K562 (cell line): Measurements from ENCODE around the gene MYO3B. TPM values are rescaled to one million over a fixed set of nuclear protein-coding genes. Genes with fewer than 3 reads are reported as not detected.

Experiments used
- ATAC-seq: fragments of 200-7000 bp; cut with Tn5 transposase; 3 replicates; pipeline ENCODE4 v1.9.1; 2020; ENCODE audit warnings: moderate library complexity
- BruUV-seq: library from RNA; stranded (reverse); fragments of 400-500 nt; replicated peaks from 2 replicates; lab custom pipeline; 2021; lab: Mats Ljungman, UMichigan
- CTCF ChIA-PET: fragments of 300-600 bp; formaldehyde crosslinking; extraction: SDS; loops from one replicate; lab custom pipeline; 2021; ENCODE audit warnings: low intra/inter-chr PET ratio; lab: Yijun Ruan, JAX
- POLR2A ChIA-PET: fragments of 300-600, 350-650 bp; sonication (Branson Sonifier 250); formaldehyde crosslinking; extraction: SDS; loops from one replicate; lab custom pipeline; 2021; ENCODE audit warnings: antibody characterized with exemption, inconsistent platforms; lab: Yijun Ruan, JAX
- DNase-seq, 4 experiments: peaks; one replicate each; pipeline versions ENCODE4 v3.0.0 to v3.0.0-alpha.2; 2011 to 2018; ENCODE audit warnings: low spot score in 3 of 4, mixed read lengths in 3 of 4; ENCODE audit errors: extremely low read depth in 1 of 4
- FAIRE-seq: peaks from 2 replicates; lab custom pipeline; 2011; peaks lifted over from hg19 to GRCh38; lab: Jason Lieb, UNC
- H2AFZ ChIP-seq: 2 replicates; pipeline ENCODE4 v1.6.0; 2011; ENCODE audit warnings: low read depth, low read length, control low read depth, inconsistent platforms
- H3K27ac ChIP-seq: fragments of 200-600 bp; 3 replicates; pipeline ENCODE4 v1.8.0; 2011; ENCODE audit warnings: low read depth, mild to moderate bottlenecking, control low read depth, inconsistent platforms, low read length, moderate library complexity, mixed read lengths; ENCODE audit errors: extremely low read depth
- H3K27me3 ChIP-seq, 2 experiments: fragments of 300-600 bp in 1 of 2; 2 replicates in 1 of 2; 3 replicates in 1 of 2; pipeline versions ENCODE4 v1.6.0 to v1.8.0; 2011; ENCODE audit warnings: inconsistent platforms in 2 of 2, low read length in 2 of 2, mild to moderate bottlenecking in 1 of 2, mixed read lengths in 1 of 2, moderate library complexity in 1 of 2; ENCODE audit not compliant: control insufficient read depth in 2 of 2, insufficient read depth in 2 of 2
- H3K36me3 ChIP-seq: fragments of 300-600 bp; 3 replicates; pipeline ENCODE4 v1.8.0; 2011; ENCODE audit warnings: mild to moderate bottlenecking, low read length, inconsistent platforms; ENCODE audit not compliant: control insufficient read depth, insufficient read depth
- H3K4me1 ChIP-seq, 2 experiments: fragments of 200-600 bp in 1 of 2; replicated peaks in 1 of 2; 2 replicates in 1 of 2; 3 replicates in 1 of 2; pipeline versions ENCODE4 v1.5.1 to v1.8.0; 2011; ENCODE audit warnings: inconsistent platforms in 2 of 2, low read length in 2 of 2, mild to moderate bottlenecking in 1 of 2, mixed read lengths in 1 of 2, moderate library complexity in 1 of 2; ENCODE audit not compliant: control insufficient read depth in 2 of 2, insufficient read depth in 2 of 2
- H3K4me2 ChIP-seq: 2 replicates; pipeline ENCODE4 v1.6.1; 2011; ENCODE audit warnings: low read length, control low read depth, inconsistent platforms, mixed read lengths; ENCODE audit not compliant: insufficient read depth
- H3K4me3 ChIP-seq: fragments of 200-600 bp; sonication (generic), shearing (Covaris generic); 2 replicates; pipeline ENCODE4 v1.5.1; 2016; ENCODE audit warnings: control low read depth, inconsistent platforms
- H3K79me2 ChIP-seq: fragments of 200-600 bp; 3 replicates; pipeline ENCODE4 v1.8.0; 2011; ENCODE audit warnings: low read length, inconsistent platforms; ENCODE audit not compliant: control insufficient read depth, insufficient read depth
- H3K9ac ChIP-seq, 2 experiments: 2 replicates each; pipeline versions ENCODE4 v1.6.0 to v1.6.1; 2011; ENCODE audit warnings: low read depth in 2 of 2, low read length in 2 of 2, control low read depth in 1 of 2, inconsistent platforms in 1 of 2, mild to moderate bottlenecking in 1 of 2, mixed read lengths in 1 of 2; ENCODE audit not compliant: insufficient read depth in 1 of 2
- H3K9me1 ChIP-seq: one replicate; pipeline ENCODE4 v1.6.0; 2011; ENCODE audit warnings: inconsistent platforms, mild to moderate bottlenecking, low read length, moderate library complexity; ENCODE audit not compliant: control insufficient read depth, insufficient read depth
- H3K9me3 ChIP-seq: replicated peaks from 2 replicates; pipeline ENCODE4 v1.5.1; 2011; ENCODE audit warnings: low read depth, low read length, inconsistent platforms; ENCODE audit not compliant: control insufficient read depth, insufficient read depth
- H4K20me1 ChIP-seq: replicated peaks from 2 replicates; pipeline ENCODE4 v1.6.1; 2011; ENCODE audit warnings: low read length, inconsistent platforms, mixed read lengths; ENCODE audit not compliant: control insufficient read depth, insufficient read depth
- BDP1 ChIP-seq: IDR thresholded peaks from 3 replicates; pipeline ENCODE4 v1.6.1; 2011; ENCODE audit not compliant: insufficient read length, insufficient read depth
- CCAR2 ChIP-seq: fragments of 200-400 bp; formaldehyde crosslinking; IDR thresholded peaks from 2 replicates; pipeline ENCODE4 v1.6.1; 2017; ENCODE audit warnings: mild to moderate bottlenecking, low read depth, low read length
- E2F6 ChIP-seq, 2 experiments: IDR thresholded peaks; 2 replicates each; pipeline ENCODE4 v1.6.1; 2011; ENCODE audit warnings: borderline replicate concordance in 1 of 2, control low read depth in 1 of 2, low read depth in 1 of 2, low read length in 1 of 2, mild to moderate bottlenecking in 1 of 2, mixed read lengths in 1 of 2, moderate library complexity in 1 of 2; ENCODE audit not compliant: insufficient read depth in 1 of 2, insufficient read length in 1 of 2, poor library complexity in 1 of 2, severe bottlenecking in 1 of 2; ENCODE audit errors: extremely low read depth in 1 of 2
- FOXK1 ChIP-seq: sonication (generic); formaldehyde crosslinking; IDR thresholded peaks from 2 replicates; pipeline ENCODE4 v1.8.0; 2022; ENCODE audit warnings: missing genetic modification reagents, mild to moderate bottlenecking, borderline replicate concordance
- HLTF ChIP-seq: fragments of 450-650 bp; IDR thresholded peaks from 2 replicates; pipeline ENCODE4 v1.6.1; 2016
- PBX2 ChIP-seq, 2 experiments: IDR thresholded peaks in 1 of 2; conservative IDR thresholded peaks in 1 of 2; 2 replicates each; pipeline ENCODE4 v1.6.1; 2016; ENCODE audit warnings: low read depth in 2 of 2, mild to moderate bottlenecking in 1 of 2, missing compliant biosample characterization in 1 of 2, missing genetic modification characterization in 1 of 2, moderate library complexity in 1 of 2
- POLR2G ChIP-seq: fragments of 200-400 bp; formaldehyde crosslinking; IDR thresholded peaks from 2 replicates; pipeline ENCODE4 v1.6.1; 2017; ENCODE audit warnings: low read depth, mild to moderate bottlenecking, antibody characterized with exemption, low read length, moderate library complexity
- RAD51 ChIP-seq: fragments of 450-650 bp; IDR thresholded peaks from 2 replicates; pipeline ENCODE4 v1.7.1; 2016; ENCODE audit warnings: low read depth, mild to moderate bottlenecking, borderline replicate concordance
- TFE3 ChIP-seq: fragments of 450-650 bp; formaldehyde crosslinking; IDR thresholded peaks from 2 replicates; pipeline ENCODE4 v1.4.0; 2020; ENCODE audit warnings: mild to moderate bottlenecking, mixed read lengths
- ZNF197 ChIP-seq: fragments of 200-800 bp; sonication (Bioruptor generic); IDR thresholded peaks from 2 replicates; pipeline ENCODE4 v1.6.1; 2016; ENCODE audit warnings: low read depth, missing genetic modification characterization, missing compliant biosample characterization
- ZNF512 ChIP-seq: IDR thresholded peaks from 2 replicates; pipeline ENCODE4 v1.6.1; 2016; ENCODE audit warnings: missing genetic modification characterization, missing compliant biosample characterization
- ZNF583 ChIP-seq: fragments of 250-450 bp; sonication (Bioruptor Pico); IDR thresholded peaks from 2 replicates; pipeline ENCODE4 v1.4.0; 2020
- WGBS: fragments of 100-300 bp; shearing (Covaris generic); methylation state at CpG from one replicate; pipeline ENCODE4 v1.1.6; 2016; ENCODE audit warnings: low coverage, mixed read lengths; ENCODE audit not compliant: insufficient coverage; ENCODE audit errors: missing lambda C conversion rate; 5-methylcytosine and 5-hydroxymethylcytosine counted together
- in situ Hi-C: fragments of 300-500 bp; cut with MboI; formaldehyde crosslinking; loops from 4 replicates; pipeline ENCODE4 v1.15.0; 2018; ENCODE audit warnings: inconsistent platforms, mixed read lengths
- intact Hi-C: fragments of 100-400 bp; cut with micrococcal nuclease; formaldehyde crosslinking; loops from 2 replicates; pipeline ENCODE4 v1.14.2; 2022
- polyA plus RNA-seq, 8 experiments: library from polyadenylated mRNA; depleted of rRNA in 4 of 8; stranded (reverse) in 5 of 8; unstranded in 3 of 8; fragments of >200 nt; fragmentation: Nextera tagmentation in 2 of 8; fragmentation: Illumina TruSeq in 1 of 8; extraction: Ambion mirVana in 2 of 8; extraction: Trizol in 1 of 8; gene quantifications; 2 replicates each; pipeline versions ENCODE4 v1.2.1 to v1.2.3, GENCODE V29; 2011 to 2014; ENCODE audit warnings: inconsistent platforms in 1 of 8, missing spikeins in 1 of 8
- total RNA-seq, 7 experiments: library from RNA; depleted of rRNA in 6 of 7; stranded (reverse); fragments of >200 nt in 6 of 7; fragmentation: Illumina TruSeq in 2 of 7; extraction: Trizol in 2 of 7; gene quantifications; 2 replicates each; pipeline versions ENCODE4 v1.2.1 to v1.2.3, GENCODE V29; 2011 to 2021; ENCODE audit warnings: low replicate concordance in 1 of 7

Gene MYO3B
- total and polyA plus RNA-seq, 9 of the 15 experiments (the other 6 are each of a cell fraction or from before 2014, with no cell fraction given): 2.7 to 6.5 (median 3.6) TPM

- Histone ChIP-seq H4K20me1 (no peaks in the 10 kb centered on the region), H3K9me1 (no peaks in the 10 kb centered on the region), H3K27me3 (no peaks in the 10 kb centered on the region; a peak in 1 of 5 replicates), H3K4me3 (no peak overlapping the region), H3K79me2 (no peaks in the 10 kb centered on the region), H3K9me3 (no peaks in the 10 kb centered on the region), H3K27ac (no peak overlapping the region), H3K36me3 (no peaks in the 10 kb centered on the region), H3K9ac (no peak overlapping the region), H3K4me2 (no peak overlapping the region), H3K4me1 (no peaks in the 10 kb centered on the region), H2AFZ (no peak overlapping the region)
- intact Hi-C loops: no loop called here
- CTCF ChIA-PET: no interaction called here
- POLR2A ChIA-PET: interaction anchor here (1.0 to 1.4 kb wide), 3 partner anchors 8 to 14 kb away, joined by 3 to 6 read pairs (median 3); no protein-coding TSS in a partner anchor
- in situ Hi-C loops: no loop called here
- WGBS: 37% methylated on average over 5 of the region's 5 CpGs
- ATAC-seq: no peak
- no peak for DNase-seq
- no peak for FAIRE-seq
- BruUV-seq: no TSS peak
- TF ChIP-seq ZNF197 (no peak), ZNF583 (CRISPR knock-in tag) (no peak), E2F6 (IDR thresholded peaks at IDR 0.05; ENCODE audit: borderline replicate concordance in 1 of 2, extremely low read depth in 1 of 2, insufficient read depth in 1 of 2, insufficient read length in 1 of 2, low read depth in 1 of 2, low read length in 1 of 2, poor library complexity in 1 of 2, severe bottlenecking in 1 of 2) (no peak), CCAR2 (no peak), HLTF (no peak), RAD51 (no peak), FOXK1 (CRISPR knock-in tag) (no peak), ZNF512 (tag) (no peak), PBX2 (CRISPR knock-in tag; IDR thresholded peaks at IDR 0.05; ENCODE audit: low read depth) (no peak), PBX2 (tag; conservative IDR thresholded peaks at IDR 0.05; ENCODE audit: low read depth) (no peak), BDP1 (no peak), POLR2G (no peak), TFE3 (CRISPR knock-in tag) (no peak)
Measured at GRCh38 chr2:170514140-170514539, 336.2 kb downstream of the MYO3B start.
